A549 (cell line): ENCODE measurements around the gene PERM1. TPM values are rescaled to one million over a fixed set of nuclear protein-coding genes. Genes with fewer than 3 reads are reported as not detected.
A peak's percentile ranks its signal among the peaks of the same experiment; 100 is the strongest.

Source experiments
- ATAC-seq, 2 experiments: fragments of 200-7000 bp in 1 of 2; fragments of >200 bp in 1 of 2; cut with Nextera tagmentation in 1 of 2; cut with Tn5 transposase in 1 of 2; 3 replicates each; pipeline versions ENCODE4 v1.8.0 to v1.9.1; 2018 to 2020; ENCODE audit warnings: mild to moderate bottlenecking in 1 of 2, moderate library complexity in 1 of 2
- CTCF ChIA-PET: fragments of 300-600 bp; sonication (Branson Sonifier 250); formaldehyde crosslinking; extraction: SDS; loops from one replicate; lab custom pipeline; 2021; ENCODE audit warnings: antibody characterized with exemption, inconsistent platforms; lab: Yijun Ruan, JAX
- POLR2A ChIA-PET: fragments of 350-600 bp; formaldehyde crosslinking; extraction: SDS; loops from one replicate; lab custom pipeline; 2021; ENCODE audit warnings: antibody characterized with exemption, inconsistent platforms; lab: Yijun Ruan, JAX
- DNase-seq, 2 experiments: peaks; one replicate each; pipeline versions ENCODE4 v3.0.0 to v3.0.0-alpha.2; 2011 to 2016; ENCODE audit warnings: low read depth in 1 of 2, low spot score in 1 of 2
- FAIRE-seq: peaks from 2 replicates; lab custom pipeline; 2011; peaks lifted over from hg19 to GRCh38; lab: Jason Lieb, UNC
- H3K27ac ChIP-seq, 2 experiments: fragments of >200 bp; sonication (Bioruptor Twin); formaldehyde crosslinking; 3 replicates each; pipeline ENCODE4 v1.5.1; 2016 to 2017
- H3K4me1 ChIP-seq: fragments of >200 bp; sonication (Bioruptor Twin); formaldehyde crosslinking; 3 replicates; pipeline ENCODE4 v1.6.1; 2016
- H3K4me2 ChIP-seq: fragments of >200 bp; sonication (Bioruptor Twin); formaldehyde crosslinking; 3 replicates; pipeline ENCODE4 v1.6.1; 2016
- H3K4me3 ChIP-seq: fragments of >200 bp; sonication (Bioruptor Twin); formaldehyde crosslinking; 3 replicates; pipeline ENCODE4 v1.5.1; 2016
- H3K9me3 ChIP-seq: fragments of >200 bp; sonication (Bioruptor Twin); formaldehyde crosslinking; 3 replicates; pipeline ENCODE4 v1.6.1; 2016
- CBX2 ChIP-seq: fragments of 200-600 bp; sonication (generic); IDR thresholded peaks from 2 replicates; pipeline ENCODE4 v1.6.1; 2016; ENCODE audit warnings: low read depth, mild to moderate bottlenecking, borderline replicate concordance
- CHD2 ChIP-seq: fragments of 150-350 bp; IDR thresholded peaks from 2 replicates; pipeline ENCODE4 v1.6.1; 2014; ENCODE audit warnings: low read length; ENCODE audit not compliant: partially characterized antibody
- CHD4 ChIP-seq: fragments of 200-600 bp; sonication (generic); IDR thresholded peaks from 2 replicates; pipeline ENCODE4 v1.6.1; 2016; ENCODE audit warnings: antibody characterized with exemption, mild to moderate bottlenecking, borderline replicate concordance
- ESRRA ChIP-seq: fragments of 150-350 bp; IDR thresholded peaks from 2 replicates; pipeline ENCODE4 v1.6.1; 2014; ENCODE audit warnings: mild to moderate bottlenecking, low read length, borderline replicate concordance
- FOSB ChIP-seq: fragments of 250-450 bp; sonication (Bioruptor Pico); IDR thresholded peaks from 2 replicates; pipeline ENCODE4 v1.5.0; 2020; ENCODE audit warnings: mild to moderate bottlenecking, moderate library complexity
- FOSL2 ChIP-seq, 2 experiments: fragments of 450-650 bp in 1 of 2; fragments of >200 bp in 1 of 2; sonication (Bioruptor Twin) in 1 of 2; formaldehyde crosslinking; IDR thresholded peaks; 2 replicates each; pipeline versions ENCODE4 v1.5.0 to v1.6.1; 2016 to 2020; ENCODE audit warnings: mild to moderate bottlenecking in 1 of 2, moderate library complexity in 1 of 2
- HDAC2 ChIP-seq: fragments of 200-600 bp; sonication (generic); IDR thresholded peaks from 2 replicates; pipeline ENCODE4 v1.6.1; 2016
- HOXB13 ChIP-seq: fragments of 250-450 bp; sonication (Bioruptor Pico); IDR thresholded peaks from 2 replicates; pipeline ENCODE4 v1.5.0; 2020; ENCODE audit warnings: low read depth, mild to moderate bottlenecking, moderate library complexity
- JUN ChIP-seq, 2 experiments: fragments of >200 bp; sonication (Bioruptor Twin); formaldehyde crosslinking; IDR thresholded peaks; 2 replicates in 1 of 2; 3 replicates in 1 of 2; pipeline ENCODE4 v1.6.1; 2016 to 2017
- KDM5A ChIP-seq: fragments of 200-600 bp; sonication (generic); IDR thresholded peaks from 2 replicates; pipeline ENCODE4 v1.6.1; 2016; ENCODE audit warnings: antibody characterized with exemption, mild to moderate bottlenecking
- MAZ ChIP-seq: fragments of 150-350 bp; IDR thresholded peaks from 2 replicates; pipeline ENCODE4 v1.6.1; 2014; ENCODE audit warnings: antibody characterized with exemption, low read depth, low read length, borderline replicate concordance
- NFE2L2 ChIP-seq: fragments of 150-350 bp; conservative IDR thresholded peaks from 2 replicates; pipeline ENCODE4 v1.6.1; 2014; ENCODE audit warnings: low read length
- NPAS2 ChIP-seq: fragments of 250-450 bp; sonication (Bioruptor Pico); IDR thresholded peaks from 2 replicates; pipeline ENCODE4 v1.8.0; 2022; ENCODE audit warnings: mild to moderate bottlenecking, moderate library complexity, borderline replicate concordance
- PHF8 ChIP-seq: fragments of 200-600 bp; sonication (generic); IDR thresholded peaks from 2 replicates; pipeline ENCODE4 v1.6.1; 2016; ENCODE audit warnings: low read depth, mild to moderate bottlenecking, antibody characterized with exemption, moderate library complexity, borderline replicate concordance
- POLR2A ChIP-seq: IDR thresholded peaks from 2 replicates; pipeline ENCODE4 v1.6.1; 2012; ENCODE audit warnings: mild to moderate bottlenecking, low read length
- RFX5 ChIP-seq: fragments of 450-650 bp; IDR thresholded peaks from 2 replicates; pipeline ENCODE4 v1.7.1; 2014; ENCODE audit warnings: antibody characterized with exemption, mild to moderate bottlenecking, moderate library complexity
- RNF2 ChIP-seq: fragments of 200-600 bp; sonication (generic); IDR thresholded peaks from 2 replicates; pipeline ENCODE4 v1.6.1; 2016; ENCODE audit warnings: low read depth, mild to moderate bottlenecking, antibody characterized with exemption, moderate library complexity, borderline replicate concordance
- SMC3 ChIP-seq: fragments of >200 bp; sonication (Bioruptor Twin); formaldehyde crosslinking; IDR thresholded peaks from 3 replicates; pipeline ENCODE4 v1.6.1; 2018; ENCODE audit warnings: inconsistent platforms
- TFCP2L1 ChIP-seq: fragments of 250-450 bp; sonication (Bioruptor Pico); IDR thresholded peaks from 2 replicates; pipeline ENCODE4 v1.5.0; 2021; ENCODE audit warnings: mild to moderate bottlenecking
- TP53 ChIP-seq: fragments of 250-450 bp; sonication (Bioruptor Pico); IDR thresholded peaks from 2 replicates; pipeline ENCODE4 v1.5.0; 2021; ENCODE audit warnings: mild to moderate bottlenecking, moderate library complexity
- ZSCAN20 ChIP-seq: fragments of 250-450 bp; sonication (Bioruptor Pico); IDR thresholded peaks from 2 replicates; pipeline ENCODE4 v1.8.0; 2022; ENCODE audit warnings: mild to moderate bottlenecking, moderate library complexity
- WGBS: methylation state at CpG from one replicate; pipeline ENCODE4 v1.1.6; 2017; ENCODE audit errors: missing lambda C conversion rate; 5-methylcytosine and 5-hydroxymethylcytosine counted together
- polyA plus RNA-seq, 4 experiments: library from polyadenylated mRNA; depleted of rRNA in 3 of 4; stranded (reverse); fragments of >200 nt; fragmentation: RNase III in 1 of 4; extraction: RNeasy Plus Mini Kit Qiagen cat#74134 plus additional on column Dnase treatment in 1 of 4; gene quantifications; 2 replicates in 3 of 4; 3 replicates in 1 of 4; pipeline ENCODE4 v1.2.3, GENCODE V29; 2011 to 2017
- TF ChIP-seq, protein P1 (sequence below): IDR thresholded peaks from 2 replicates; pipeline ENCODE4 v1.6.1; 2012
- TF ChIP-seq, protein P2 (sequence below): fragments of >200 bp; sonication (Bioruptor Twin); formaldehyde crosslinking; IDR thresholded peaks from 3 replicates; pipeline ENCODE4 v1.5.1; 2016
- TF ChIP-seq, protein P3 (sequence below): fragments of >200 bp; sonication (Bioruptor Twin); formaldehyde crosslinking; IDR thresholded peaks from 2 replicates; pipeline ENCODE4 v1.6.1; 2016

Gene PERM1
- polyA plus RNA-seq, 2 of the 4 experiments (the other 2 are of a cell fraction): 0.30 TPM; not detected in 1

DNA sequence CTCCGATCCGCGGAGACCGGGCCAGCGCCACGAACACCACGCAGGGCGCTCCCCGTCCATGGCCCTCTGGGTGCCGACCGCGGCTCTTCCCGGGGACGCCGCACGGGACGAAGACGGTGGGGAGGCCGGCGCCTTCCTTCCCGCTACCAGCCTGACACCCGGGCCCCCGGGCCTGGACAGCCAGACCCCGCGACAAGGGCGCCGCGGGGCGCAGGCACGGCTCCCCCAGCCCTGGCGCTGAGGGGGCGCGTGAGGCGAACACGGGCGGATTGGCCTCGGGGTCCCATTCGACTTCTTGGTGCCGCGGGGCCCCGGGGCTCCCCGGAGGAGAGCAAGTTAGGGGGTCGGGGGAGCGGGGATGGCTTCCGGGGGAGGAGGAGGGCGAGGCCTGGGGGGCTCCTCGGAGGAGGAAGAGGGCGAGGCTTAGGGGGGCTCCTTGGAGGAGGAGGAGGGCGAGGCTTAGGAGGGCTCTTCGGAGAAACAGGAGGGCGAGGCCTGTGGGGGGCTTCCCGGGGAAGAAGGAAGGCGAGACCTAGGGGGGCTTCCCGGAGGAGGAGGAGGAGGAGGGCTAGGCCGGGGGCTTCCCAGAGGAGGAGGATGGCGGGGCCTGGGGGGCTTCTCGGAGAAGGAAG, 22.0 kb downstream of the PERM1 start:
- no peak for DNase-seq
- peak overlapping the region; percentile 89 to 93 for H3K27ac ChIP-seq
- 41% methylated on average over 16 of the region's 57 CpGs for WGBS
- CTCF ChIA-PET: interaction anchor here (0.6 to 1.4 kb wide), 3 partner anchors 11 to 56 kb away, joined by 3 to 4 read pairs (median 3); no protein-coding TSS in a partner anchor
- no peak for TF ChIP-seq NPAS2
- TF ChIP-seq, protein P1, sequence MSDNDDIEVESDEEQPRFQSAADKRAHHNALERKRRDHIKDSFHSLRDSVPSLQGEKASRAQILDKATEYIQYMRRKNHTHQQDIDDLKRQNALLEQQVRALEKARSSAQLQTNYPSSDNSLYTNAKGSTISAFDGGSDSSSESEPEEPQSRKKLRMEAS: 0 out of 2 replicates have a peak, but pooled peaks have one; percentile 0
- TF ChIP-seq, all 56 proteins: peak for 1
- peak overlapping the region; percentile 82 for H3K4me2 ChIP-seq
- POLR2A ChIA-PET: interaction anchor here (1.2 to 1.4 kb wide), 2 partner anchors 15 to 16 kb away, joined by 3 to 4 read pairs; no protein-coding TSS in a partner anchor
- H3K4me3 ChIP-seq: peak overlapping the region; percentile 84
- H3K4me1 ChIP-seq: peaks cover 13% of the 10 kb centered on the region; the same call in 2 of the 3 replicates
- FAIRE-seq (no peak), ATAC-seq (peak; percentile 56 to 59)
- no peaks in the 10 kb centered on the region for H3K9me3 ChIP-seq

DNA sequence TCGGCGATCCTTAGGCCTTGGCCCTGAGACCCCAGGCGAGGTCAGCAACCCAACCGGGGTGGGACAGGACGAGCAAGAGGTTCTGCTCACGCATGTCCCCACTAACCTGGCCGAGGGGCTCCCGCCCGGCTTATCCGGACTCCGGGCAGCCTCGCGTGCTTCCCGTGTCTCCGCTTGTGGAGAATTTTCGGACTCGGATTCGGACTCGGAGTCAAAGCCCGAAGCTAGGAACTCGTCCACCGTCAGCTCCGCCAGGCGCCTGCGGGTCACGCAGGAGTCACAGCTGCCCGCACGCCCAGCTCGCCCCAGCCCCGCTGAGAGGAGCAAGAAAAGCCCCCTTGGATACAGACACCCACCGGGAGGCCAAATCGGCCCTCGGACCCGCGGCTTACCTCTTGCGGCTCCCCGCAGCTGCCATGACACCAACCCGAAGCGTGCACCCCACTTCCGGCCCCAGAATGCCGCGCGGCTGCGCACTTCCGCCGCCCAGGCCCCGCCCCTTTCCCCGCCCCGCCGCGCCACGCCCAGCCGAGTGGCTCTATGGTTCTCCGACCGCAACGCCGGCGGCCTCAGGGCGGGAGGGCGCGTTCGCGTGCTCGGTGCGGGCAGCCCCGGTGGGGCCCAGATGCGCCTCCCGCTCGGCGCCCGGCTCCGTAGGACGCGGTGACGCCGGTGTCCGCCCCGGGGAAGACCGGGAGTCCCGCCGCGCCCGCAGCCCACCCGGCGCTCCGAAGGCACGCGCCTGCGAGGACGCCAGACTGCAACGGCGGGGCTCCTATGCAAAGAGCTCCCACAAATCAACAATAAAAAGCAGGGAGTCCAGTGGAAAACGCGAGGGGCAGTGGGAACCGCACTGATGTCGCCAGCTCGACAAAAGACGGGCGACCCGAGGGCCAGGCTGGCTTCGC, 22.8 kb downstream of the PERM1 start, which contains the start of gene NOC2L:
Gene NOC2L, minus strand, starts transcription at position 434 of the 908 bp plus-strand sequence. Its CDS starts 16 bp downstream, at position 418.
- 1% methylated on average over 33 of the region's 101 CpGs for WGBS
- peak within 1 kb of the TSS; percentile 89 to 93 for H3K27ac ChIP-seq
- peak in 1 of 2 experiments; percentile 86 for DNase-seq
- peak within 1 kb of the TSS; percentile 95 for H3K4me2 ChIP-seq
- peak; percentile 65 to 91 for ATAC-seq
- TF ChIP-seq ESRRA (no peak), RFX5 (no peak), HDAC2 (peak; percentile 82; the same call in 1 of the 2 replicates), JUN (IDR thresholded peaks at IDR 0.05) (peak in 1 of 2 experiments; percentile 73; a peak in 2 of 5 replicates), PHF8 (peak; percentile 51; the same call in 1 of the 2 replicates), TP53 (CRISPR knock-in tag) (no peak), CHD4 (no peak), KDM5A (peak; percentile 96), SMC3 (no peak), POLR2A (peak; percentile 51), FOSL2 (IDR thresholded peaks at IDR 0.05) (no peak), FOSL2 (CRISPR knock-in tag; IDR thresholded peaks at IDR 0.05) (no peak)
- TF ChIP-seq, protein P1: peak; percentile 63
- TF ChIP-seq, protein P2, sequence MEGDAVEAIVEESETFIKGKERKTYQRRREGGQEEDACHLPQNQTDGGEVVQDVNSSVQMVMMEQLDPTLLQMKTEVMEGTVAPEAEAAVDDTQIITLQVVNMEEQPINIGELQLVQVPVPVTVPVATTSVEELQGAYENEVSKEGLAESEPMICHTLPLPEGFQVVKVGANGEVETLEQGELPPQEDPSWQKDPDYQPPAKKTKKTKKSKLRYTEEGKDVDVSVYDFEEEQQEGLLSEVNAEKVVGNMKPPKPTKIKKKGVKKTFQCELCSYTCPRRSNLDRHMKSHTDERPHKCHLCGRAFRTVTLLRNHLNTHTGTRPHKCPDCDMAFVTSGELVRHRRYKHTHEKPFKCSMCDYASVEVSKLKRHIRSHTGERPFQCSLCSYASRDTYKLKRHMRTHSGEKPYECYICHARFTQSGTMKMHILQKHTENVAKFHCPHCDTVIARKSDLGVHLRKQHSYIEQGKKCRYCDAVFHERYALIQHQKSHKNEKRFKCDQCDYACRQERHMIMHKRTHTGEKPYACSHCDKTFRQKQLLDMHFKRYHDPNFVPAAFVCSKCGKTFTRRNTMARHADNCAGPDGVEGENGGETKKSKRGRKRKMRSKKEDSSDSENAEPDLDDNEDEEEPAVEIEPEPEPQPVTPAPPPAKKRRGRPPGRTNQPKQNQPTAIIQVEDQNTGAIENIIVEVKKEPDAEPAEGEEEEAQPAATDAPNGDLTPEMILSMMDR: no peak
- POLR2A ChIA-PET: interaction anchor here (1.2 to 1.4 kb wide), 2 partner anchors 14 to 17 kb away, joined by 3 to 4 read pairs; no protein-coding TSS in a partner anchor
- H3K9me3 ChIP-seq: no peaks in the 10 kb centered on the region
- FAIRE-seq: no peak
- CTCF ChIA-PET: interaction anchor here (0.6 to 1.4 kb wide), 5 partner anchors 10 to 887 kb away, joined by 3 to 4 read pairs (median 3); no protein-coding TSS in a partner anchor
- peaks cover 13% of the 10 kb centered on the region; the same call in 2 of the 3 replicates for H3K4me1 ChIP-seq
- peak within 1 kb of the TSS; percentile 84 for H3K4me3 ChIP-seq

DNA sequence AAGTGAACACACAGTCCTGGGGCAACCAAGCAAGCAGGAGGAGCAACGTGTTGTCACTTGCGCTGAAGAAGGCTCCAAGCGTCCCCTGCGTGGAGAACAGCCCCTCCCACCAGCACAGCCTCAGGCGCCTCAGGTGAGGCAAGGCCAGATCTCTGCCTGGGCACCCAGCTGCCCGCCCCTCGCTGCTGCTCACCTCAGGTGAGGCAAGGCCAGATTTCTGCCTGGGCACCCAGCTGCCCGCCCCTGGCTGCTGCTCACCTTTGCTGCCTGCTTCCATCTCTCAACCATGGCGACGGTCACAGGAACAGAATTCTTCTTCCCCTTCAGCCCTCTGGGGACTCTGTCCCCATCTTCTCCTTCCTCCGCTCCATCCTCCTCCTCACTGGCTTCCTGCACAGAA, 25.3 kb downstream of the PERM1 start:
- WGBS: 98% methylated on average over 9 of the region's 11 CpGs
- Histone ChIP-seq H3K4me2 (no peak overlapping the region), H3K4me1 (peaks cover 13% of the 10 kb centered on the region; the same call in 2 of the 3 replicates), H3K27ac (no peak overlapping the region), H3K9me3 (no peaks in the 10 kb centered on the region), H3K4me3 (no peak overlapping the region)
- DNase-seq (no peak), FAIRE-seq (no peak), ATAC-seq (no peak)
- ChIA-PET CTCF (interaction anchor here (1.6 kb wide), 1 partner anchor 19 kb away, joined by 6 read pairs; no protein-coding TSS in a partner anchor), POLR2A (no interaction called here)
- TF ChIP-seq CBX2 (no peak), NFE2L2 (no peak), HOXB13 (CRISPR knock-in tag) (no peak), TFCP2L1 (CRISPR knock-in tag) (no peak), MAZ (no peak), ZSCAN20 (CRISPR knock-in tag) (no peak), FOSB (CRISPR knock-in tag) (no peak), RNF2 (no peak), NPAS2 (no peak), CHD2 (no peak)
- TF ChIP-seq, protein P3, sequence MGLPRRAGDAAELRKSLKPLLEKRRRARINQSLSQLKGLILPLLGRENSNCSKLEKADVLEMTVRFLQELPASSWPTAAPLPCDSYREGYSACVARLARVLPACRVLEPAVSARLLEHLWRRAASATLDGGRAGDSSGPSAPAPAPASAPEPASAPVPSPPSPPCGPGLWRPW: no peak
